ENCODE results near the gene DYNLT3. TPM values are rescaled to one million over a fixed set of nuclear protein-coding genes. Genes with fewer than 3 reads are reported as not detected.

Gene DYNLT3
- total RNA-seq, 1 donor from 2014 or later = 10.8 TPM

- Mint-ChIP-seq H3K9me3 (peaks cover 12% of the 10 kb centered on the region), H3K27me3 (ENCODE audit: low read depth) (no peaks in the 10 kb centered on the region), H3K4me3 (no peak overlapping the region), H3K4me1 (peaks cover 3% of the 10 kb centered on the region), H3K27ac (peak overlapping the region; percentile 25), H3K36me3 (peaks cover 5% of the 10 kb centered on the region)
- DNase-seq (ENCODE audit: low spot score in 2 of 2, unreplicated experiment in 2 of 2) = no peak
- TF ChIP-seq CTCF (IDR thresholded peaks at IDR 0.05; ENCODE audit: unreplicated experiment) = no peak
These were observed 2.7 kb downstream of the DYNLT3 start for GRCh38 chrX:37844622-37845021.

- Mint-ChIP-seq H3K36me3 (peaks cover 14% of the 10 kb centered on the region), H3K9me3 (peaks cover 6% of the 10 kb centered on the region), H3K4me3 (no peak overlapping the region), H3K27ac (no peak overlapping the region), H3K4me1 (no peaks in the 10 kb centered on the region), H3K27me3 (ENCODE audit: low read depth) (no peaks in the 10 kb centered on the region)
- DNase-seq (ENCODE audit: low spot score in 2 of 2, unreplicated experiment in 2 of 2) = no peak
- no peak for TF ChIP-seq CTCF (IDR thresholded peaks at IDR 0.05; ENCODE audit: unreplicated experiment)
These were observed 6.4 kb downstream of the DYNLT3 start for GRCh38 chrX:37840931-37841330.

GRCh38 chrX:37834937-37835336, 12.4 kb downstream of the DYNLT3 start:
- H3K9me3 Mint-ChIP-seq = peaks cover 9% of the 10 kb centered on the region
- H3K27ac Mint-ChIP-seq = no peak overlapping the region
- H3K36me3 Mint-ChIP-seq = peaks cover 9% of the 10 kb centered on the region
- H3K4me3 Mint-ChIP-seq = no peak overlapping the region
- H3K27me3 Mint-ChIP-seq (ENCODE audit: low read depth) = no peaks in the 10 kb centered on the region
- TF ChIP-seq CTCF (IDR thresholded peaks at IDR 0.05; ENCODE audit: unreplicated experiment) = no peak
- no peak for DNase-seq (ENCODE audit: low spot score in 2 of 2, unreplicated experiment in 2 of 2)
- H3K4me1 Mint-ChIP-seq = no peaks in the 10 kb centered on the region

GRCh38 chrX:37830371-37830770, 17.0 kb downstream of the DYNLT3 start:
- no peak overlapping the region for H3K27ac Mint-ChIP-seq
- TF ChIP-seq CTCF (IDR thresholded peaks at IDR 0.05; ENCODE audit: unreplicated experiment) = no peak
- no peak overlapping the region for H3K4me3 Mint-ChIP-seq
- H3K36me3 Mint-ChIP-seq = no peaks in the 10 kb centered on the region
- H3K9me3 Mint-ChIP-seq = peaks cover 9% of the 10 kb centered on the region
- no peak for DNase-seq (ENCODE audit: low spot score in 2 of 2, unreplicated experiment in 2 of 2)
- no peaks in the 10 kb centered on the region for H3K27me3 Mint-ChIP-seq (ENCODE audit: low read depth)
- H3K4me1 Mint-ChIP-seq = no peaks in the 10 kb centered on the region

GRCh38 chrX:37829721-37830120, 17.6 kb downstream of the DYNLT3 start:
- no peak overlapping the region for H3K4me3 Mint-ChIP-seq
- no peaks in the 10 kb centered on the region for H3K27me3 Mint-ChIP-seq (ENCODE audit: low read depth)
- H3K36me3 Mint-ChIP-seq = no peaks in the 10 kb centered on the region
- no peak overlapping the region for H3K27ac Mint-ChIP-seq
- no peak for DNase-seq (ENCODE audit: low spot score in 2 of 2, unreplicated experiment in 2 of 2)
- no peaks in the 10 kb centered on the region for H3K4me1 Mint-ChIP-seq
- H3K9me3 Mint-ChIP-seq = peaks cover 6% of the 10 kb centered on the region
- no peak for TF ChIP-seq CTCF (IDR thresholded peaks at IDR 0.05; ENCODE audit: unreplicated experiment)

GRCh38 chrX:37825215-37825842, 22.0 kb downstream of the DYNLT3 start:
- DNase-seq (ENCODE audit: low spot score in 2 of 2, unreplicated experiment in 2 of 2) = no peak
- no peaks in the 10 kb centered on the region for H3K27me3 Mint-ChIP-seq (ENCODE audit: low read depth)
- H3K36me3 Mint-ChIP-seq = no peaks in the 10 kb centered on the region
- H3K4me1 Mint-ChIP-seq = no peaks in the 10 kb centered on the region
- peak; percentile 77 for TF ChIP-seq CTCF (IDR thresholded peaks at IDR 0.05; ENCODE audit: unreplicated experiment)
- no peak overlapping the region for H3K4me3 Mint-ChIP-seq
- peaks cover 7% of the 10 kb centered on the region for H3K9me3 Mint-ChIP-seq
- H3K27ac Mint-ChIP-seq = no peak overlapping the region
